ENCODE measurements around the gene CCND1.
"Not testable (repeated sequence)": the region's sequence is repeated elsewhere in the genome, so short reads cannot be mapped to it uniquely, and the experiment has no call there.

The CCND1 gene

GRCh38 chr11:69694781-69695180, 53.8 kb downstream of the CCND1 start:
- DNase-seq = no peak

- no peak for DNase-seq
These were observed 54.6 kb downstream of the CCND1 start for GRCh38 chr11:69695581-69695980.

GRCh38 chr11:69695995-69696394, 55.0 kb downstream of the CCND1 start:
- DNase-seq = not testable (repeated sequence)

- no peak for DNase-seq
These were observed 56.0 kb downstream of the CCND1 start for GRCh38 chr11:69696749-69697468.

GRCh38 chr11:69697469-69697843, 56.5 kb downstream of the CCND1 start:
- no peak for DNase-seq

- no peak for DNase-seq
These were observed 56.9 kb downstream of the CCND1 start for GRCh38 chr11:69697861-69698260.

- no peak for DNase-seq
These were observed 57.4 kb downstream of the CCND1 start for GRCh38 chr11:69698362-69698761.

GRCh38 chr11:69699213-69699612, 58.3 kb downstream of the CCND1 start:
- no peak for DNase-seq

GRCh38 chr11:69700278-69701140, 59.6 kb downstream of the CCND1 start:
- no peak for DNase-seq

- DNase-seq = no peak
These were observed 61.3 kb downstream of the CCND1 start for GRCh38 chr11:69702239-69702691.

GRCh38 chr11:69702769-69703452, 62.0 kb downstream of the CCND1 start:
- DNase-seq = no peak

- DNase-seq = no peak
These were observed 62.5 kb downstream of the CCND1 start for GRCh38 chr11:69703453-69703767.

Measured in NCI-H226 (cell line).